Progenitor cell of endocrine pancreas (in vitro differentiated cells): Measurements from ENCODE around the gene KDM6A. TPM values are rescaled to one million over a fixed set of nuclear protein-coding genes. Genes with fewer than 3 reads are reported as not detected.

Source experiments
- DNase-seq: peaks from one replicate; pipeline ENCODE4 v3.0.0; 2021; ENCODE audit warnings: low spot score; ENCODE audit not compliant: unreplicated experiment
- H3K27ac Mint-ChIP-seq: 2 replicates; pipeline ENCODE4 v1.8.0; 2021; ENCODE audit warnings: mild to moderate bottlenecking, moderate library complexity, mixed read lengths
- H3K27me3 Mint-ChIP-seq: 2 replicates; pipeline ENCODE4 v1.8.0; 2021; ENCODE audit warnings: mixed read lengths
- H3K36me3 Mint-ChIP-seq: 2 replicates; pipeline ENCODE4 v1.8.0; 2022; ENCODE audit warnings: mixed read lengths; ENCODE audit not compliant: insufficient read depth
- H3K4me1 Mint-ChIP-seq: 2 replicates; pipeline ENCODE4 v1.8.0; 2021; ENCODE audit warnings: low read depth, mixed read lengths
- H3K4me3 Mint-ChIP-seq: 2 replicates; pipeline ENCODE4 v1.8.0; 2021; ENCODE audit warnings: low read depth, mild to moderate bottlenecking, moderate library complexity, mixed read lengths
- H3K9me3 Mint-ChIP-seq: 2 replicates; pipeline ENCODE4 v1.8.0; 2021; ENCODE audit warnings: low read depth, mixed read lengths
- CTCF ChIP-seq: fragments of 200-600 bp; sonication (generic); IDR thresholded peaks from one replicate; pipeline ENCODE4 v1.5.0; 2021; ENCODE audit warnings: antibody characterized with exemption, mild to moderate bottlenecking; ENCODE audit not compliant: unreplicated experiment
- total RNA-seq: library from RNA; stranded (reverse); gene quantifications from 2 replicates; pipeline ENCODE4 v1.2.1, GENCODE V29; 2021

KDM6A gene
- total RNA-seq, 1 donor from 2014 or later = 112 TPM

DNA sequence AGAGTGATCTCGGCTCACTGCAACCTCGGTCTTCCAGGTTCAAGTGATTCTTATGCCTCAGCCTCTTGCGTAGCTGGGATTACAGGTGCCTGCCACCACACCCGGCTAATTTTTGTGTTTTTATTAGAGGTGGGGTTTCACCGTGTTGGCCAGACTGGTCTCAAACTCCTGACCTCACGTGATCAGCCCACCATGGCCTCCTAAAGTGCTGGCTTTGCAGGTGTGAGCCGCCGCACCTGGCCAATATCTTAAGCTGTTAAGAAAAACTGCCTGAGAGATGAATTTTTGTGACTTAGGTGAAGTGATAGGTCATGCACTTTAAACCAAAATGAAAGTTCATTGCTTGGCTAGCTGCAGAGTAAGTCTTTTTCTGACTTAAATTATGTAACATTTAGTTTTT is 5.8 kb downstream of the KDM6A start:
- no peak for TF ChIP-seq CTCF
- Mint-ChIP-seq H3K9me3 (peaks cover 3% of the 10 kb centered on the region), H3K36me3 (peaks cover 7% of the 10 kb centered on the region), H3K4me3 (no peak overlapping the region), H3K27ac (no peak overlapping the region), H3K27me3 (no peaks in the 10 kb centered on the region), H3K4me1 (peaks cover 4% of the 10 kb centered on the region)
- no peak for DNase-seq

- H3K9me3 Mint-ChIP-seq = peaks cover 12% of the 10 kb centered on the region
- no peak for DNase-seq
These were observed 8.6 kb downstream of the KDM6A start for GRCh38 chrX:44881549-44881948.

DNA sequence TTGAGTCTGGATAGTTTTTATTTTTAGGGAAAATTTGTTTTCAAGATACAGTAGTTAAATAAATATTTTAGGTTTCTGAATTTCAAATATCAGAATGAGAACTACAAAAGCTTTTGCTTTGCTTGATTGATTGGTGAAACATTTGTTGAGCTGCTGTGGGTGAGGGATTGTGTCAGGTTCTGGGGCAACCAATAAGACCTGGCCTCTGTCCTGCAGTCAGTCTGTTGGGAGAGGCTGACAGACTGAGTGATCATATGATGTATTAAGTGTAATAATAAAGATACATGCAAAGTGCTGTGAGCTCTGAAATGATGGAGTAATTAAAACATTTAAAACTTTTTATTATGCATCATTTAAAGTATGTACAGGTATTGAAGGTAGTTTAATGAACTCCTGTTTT is 9.6 kb downstream of the KDM6A start:
- H3K27ac Mint-ChIP-seq = no peak overlapping the region
- peaks cover 2% of the 10 kb centered on the region for H3K4me1 Mint-ChIP-seq
- no peak for DNase-seq
- no peak for TF ChIP-seq CTCF
- H3K27me3 Mint-ChIP-seq = no peaks in the 10 kb centered on the region
- no peak overlapping the region for H3K4me3 Mint-ChIP-seq
- H3K36me3 Mint-ChIP-seq = peaks cover 4% of the 10 kb centered on the region
- peaks cover 15% of the 10 kb centered on the region for H3K9me3 Mint-ChIP-seq

More at GRCh38 chrX:44881549-44881948, 8.6 kb downstream of the KDM6A start:
- no peak overlapping the region for H3K4me3 Mint-ChIP-seq
- peak overlapping the region; percentile 39 for H3K27ac Mint-ChIP-seq
- no peaks in the 10 kb centered on the region for H3K27me3 Mint-ChIP-seq
- no peak for TF ChIP-seq CTCF
- H3K4me1 Mint-ChIP-seq = peaks cover 2% of the 10 kb centered on the region
- peaks cover 6% of the 10 kb centered on the region for H3K36me3 Mint-ChIP-seq

DNA sequence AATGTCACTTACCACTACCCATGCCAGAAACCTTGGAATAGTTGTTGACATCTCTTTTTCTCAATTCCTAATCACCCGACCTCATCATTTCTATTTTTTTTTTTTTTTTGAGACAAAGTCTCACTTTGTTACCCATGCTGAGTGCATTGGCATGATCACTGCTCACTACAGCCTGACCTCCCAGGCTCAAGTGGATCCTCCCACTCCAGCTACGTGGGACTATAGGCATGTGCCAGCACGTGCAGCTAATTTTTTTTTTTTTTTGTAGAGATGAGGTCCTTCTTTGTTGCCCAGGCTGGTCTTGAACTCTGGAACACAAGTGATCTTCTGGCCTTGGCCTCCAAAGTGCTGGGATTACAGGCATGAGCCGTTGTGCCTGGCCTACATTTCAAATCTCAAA is 12.0 kb downstream of the KDM6A start:
- no peak overlapping the region for H3K4me3 Mint-ChIP-seq

GRCh38 chrX:44889824-44890223 is 16.8 kb downstream of the KDM6A start:
- H3K4me1 Mint-ChIP-seq = no peaks in the 10 kb centered on the region
- H3K27ac Mint-ChIP-seq = no peak overlapping the region
- peaks cover 26% of the 10 kb centered on the region for H3K9me3 Mint-ChIP-seq
- no peaks in the 10 kb centered on the region for H3K27me3 Mint-ChIP-seq
- H3K4me3 Mint-ChIP-seq = no peak overlapping the region
- no peak for DNase-seq
- H3K36me3 Mint-ChIP-seq = peaks cover 10% of the 10 kb centered on the region
- no peak for TF ChIP-seq CTCF

More for the DNA sequence above, 12.0 kb downstream of the KDM6A start:
- peaks cover 17% of the 10 kb centered on the region for H3K9me3 Mint-ChIP-seq
- no peak for DNase-seq
- H3K27me3 Mint-ChIP-seq = no peaks in the 10 kb centered on the region
- peaks cover 3% of the 10 kb centered on the region for H3K36me3 Mint-ChIP-seq
- peaks cover 2% of the 10 kb centered on the region for H3K4me1 Mint-ChIP-seq
- H3K27ac Mint-ChIP-seq = no peak overlapping the region
- TF ChIP-seq CTCF = no peak
